GM21390 (cell line): ENCODE results near the gene SELENOO.

ENCODE experiments used
- ATAC-seq: cut with Tn5 transposase; IDR thresholded peaks from one replicate; pipeline ENCODE4 v1.9.1; 2021; ENCODE audit not compliant: unreplicated experiment

The SELENOO gene

DNA sequence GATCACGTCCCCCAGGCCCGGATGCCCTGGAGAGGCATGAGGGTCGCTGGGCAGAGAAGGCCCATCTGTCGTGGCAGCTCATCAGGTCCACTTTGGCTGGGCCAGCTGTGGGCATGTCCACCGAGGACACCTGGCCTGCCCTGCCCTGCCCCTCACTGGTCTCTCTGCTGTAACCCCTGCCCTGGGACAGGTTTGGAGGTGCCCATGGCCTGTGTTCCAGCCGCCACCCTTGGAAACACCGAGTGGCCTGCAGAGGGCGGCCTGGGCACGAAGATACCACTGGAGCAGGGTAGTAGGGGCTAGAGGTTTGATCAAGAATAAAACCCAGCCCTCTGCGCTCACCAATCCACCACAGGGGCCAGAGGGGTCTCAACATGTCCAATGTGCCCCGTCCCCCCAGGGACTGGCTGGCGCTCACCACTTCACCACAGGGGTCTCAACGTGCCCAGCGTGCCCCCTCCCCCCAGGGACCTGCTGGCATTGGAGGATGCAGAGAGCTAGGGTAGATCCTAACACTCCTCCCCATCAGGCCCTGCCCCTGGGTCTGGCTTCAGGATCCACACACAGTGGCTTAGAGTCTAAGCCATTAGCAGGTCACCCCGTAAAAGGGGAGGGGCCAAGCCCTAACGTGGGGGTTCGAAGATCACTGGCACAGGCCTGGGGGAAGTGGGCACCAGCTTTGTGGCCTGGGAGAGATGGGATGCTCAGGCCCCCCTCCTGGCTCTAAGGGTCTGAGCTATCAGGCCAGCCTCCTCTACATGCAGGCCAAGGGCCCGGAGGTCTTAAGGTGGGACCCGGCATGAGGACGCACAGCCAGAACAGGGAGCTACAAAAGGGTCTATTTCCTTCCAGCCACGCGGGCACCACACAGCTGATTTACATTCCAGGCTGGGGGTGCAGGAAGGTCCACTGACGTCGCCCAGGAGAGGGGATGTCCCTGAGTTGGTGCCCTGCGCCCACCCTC, 51.6 kb downstream of the SELENOO start:
- ATAC-seq: no peak

DNA sequence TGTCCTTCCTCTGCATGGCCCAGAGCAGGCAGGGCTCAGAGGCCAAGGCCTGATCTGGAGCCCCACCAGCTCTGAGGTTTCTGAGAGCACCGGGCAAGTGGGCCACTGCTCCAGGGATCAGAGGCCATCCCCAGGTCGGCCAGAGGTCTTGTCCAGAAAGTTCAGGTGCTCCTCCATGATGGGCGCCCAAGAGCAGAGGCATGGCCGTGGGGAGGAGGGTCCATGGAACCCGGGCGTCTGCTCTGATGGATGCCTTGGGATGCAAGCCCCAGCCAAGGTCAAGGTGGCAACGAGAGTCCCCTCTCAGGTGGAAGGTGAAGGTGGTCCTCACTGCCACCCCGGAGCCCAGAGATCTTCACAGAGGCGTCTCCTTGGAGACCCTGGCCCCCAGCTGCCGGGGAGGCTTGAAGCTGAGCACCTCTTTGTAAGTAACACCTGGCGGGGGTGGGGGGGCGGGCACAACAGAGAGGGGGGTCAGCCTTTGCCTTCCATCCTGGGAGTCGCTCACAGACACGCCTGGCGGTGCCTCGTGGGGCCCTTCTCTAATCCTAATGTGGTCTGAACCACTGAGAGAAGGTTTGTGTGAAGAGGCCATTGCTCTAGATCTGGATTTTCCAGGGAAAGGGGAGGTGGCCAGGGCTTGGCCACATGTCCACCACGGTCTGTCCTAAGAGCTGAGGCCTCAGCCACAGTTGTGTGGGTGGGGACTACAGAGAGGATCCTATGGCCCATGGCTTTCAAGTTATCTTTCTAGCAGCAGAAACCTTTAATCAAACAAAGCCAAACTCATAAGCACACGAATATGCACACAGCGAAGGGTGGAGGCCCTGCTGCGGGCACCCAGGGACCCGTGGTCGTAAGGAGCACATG, 52.5 kb downstream of the SELENOO start:
- no peak for ATAC-seq

DNA sequence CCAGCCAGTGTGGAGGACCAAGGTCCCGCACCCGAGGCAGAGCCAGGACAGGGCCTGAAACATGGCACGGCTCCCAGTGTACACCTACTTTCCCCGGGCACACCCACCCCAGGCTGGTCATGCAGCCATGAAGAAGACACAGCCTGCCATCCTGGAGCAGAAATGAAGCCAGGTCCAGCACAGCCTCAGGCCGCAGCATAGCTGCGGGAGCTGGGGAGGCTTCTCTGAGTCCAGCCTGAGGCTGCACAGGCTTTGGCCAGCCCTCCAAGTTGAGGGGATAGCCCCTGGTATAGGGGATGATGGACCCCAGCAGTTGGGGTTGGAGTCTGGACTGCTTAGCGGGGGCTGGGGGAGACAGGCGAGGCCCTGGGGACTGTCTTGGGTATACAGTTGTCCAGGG, 53.1 kb downstream of the SELENOO start:
- no peak for ATAC-seq

GRCh38 chr22:50255099-50255498, 54.3 kb downstream of the SELENOO start:
- ATAC-seq: no peak

- no peak for ATAC-seq
Observed at GRCh38 chr22:50255607-50256006, 54.8 kb downstream of the SELENOO start.

DNA sequence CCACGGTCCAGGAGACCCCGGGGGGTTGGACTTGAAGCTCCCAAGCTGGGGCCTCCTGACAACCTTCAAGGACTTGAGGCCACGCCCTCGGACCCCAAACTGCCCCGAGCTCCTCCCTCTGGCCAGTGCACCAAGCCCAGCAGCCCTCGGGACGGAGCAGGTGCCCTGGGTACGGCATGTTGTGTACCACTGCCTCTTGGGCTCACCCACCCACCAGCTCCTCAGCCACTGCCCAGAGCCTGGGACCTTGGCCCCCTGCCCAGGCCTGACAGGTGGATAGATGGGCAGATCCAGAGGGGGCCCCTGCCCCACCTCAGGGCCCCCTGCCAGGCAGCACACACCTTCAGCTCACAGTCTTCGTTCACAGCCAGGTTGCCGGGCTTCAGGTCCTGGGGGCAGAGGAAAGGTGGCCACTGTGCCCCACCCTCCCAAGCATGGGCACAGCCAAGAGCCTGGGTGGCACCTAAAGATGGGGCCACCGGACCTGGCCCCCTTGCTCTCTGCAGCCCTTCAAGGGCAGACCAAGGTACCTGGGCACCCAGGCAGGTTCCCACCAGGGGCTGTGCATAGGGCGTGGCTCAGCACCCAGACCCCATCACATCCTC, 55.5 kb downstream of the SELENOO start:
- no peak for ATAC-seq

DNA sequence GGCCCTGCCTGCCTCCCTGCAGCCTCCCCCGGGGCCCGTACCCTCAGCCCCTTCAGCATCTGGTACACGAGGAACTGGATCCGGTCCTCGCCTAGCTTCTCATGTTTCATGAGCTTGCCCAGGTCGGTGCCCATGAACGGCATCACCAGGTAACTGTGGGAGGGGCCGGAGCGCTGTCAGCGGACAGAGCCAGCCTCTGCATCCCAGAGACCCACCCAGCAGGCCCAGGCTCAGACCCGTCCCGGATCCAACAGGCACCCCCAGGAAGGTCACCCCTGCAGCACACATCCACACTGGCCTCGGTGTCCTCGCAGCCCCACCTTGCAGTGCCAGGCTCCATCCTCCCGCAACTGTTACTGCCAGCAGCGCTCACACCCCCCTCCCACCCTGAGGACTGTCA, 56.2 kb downstream of the SELENOO start:
- ATAC-seq: no peak

DNA sequence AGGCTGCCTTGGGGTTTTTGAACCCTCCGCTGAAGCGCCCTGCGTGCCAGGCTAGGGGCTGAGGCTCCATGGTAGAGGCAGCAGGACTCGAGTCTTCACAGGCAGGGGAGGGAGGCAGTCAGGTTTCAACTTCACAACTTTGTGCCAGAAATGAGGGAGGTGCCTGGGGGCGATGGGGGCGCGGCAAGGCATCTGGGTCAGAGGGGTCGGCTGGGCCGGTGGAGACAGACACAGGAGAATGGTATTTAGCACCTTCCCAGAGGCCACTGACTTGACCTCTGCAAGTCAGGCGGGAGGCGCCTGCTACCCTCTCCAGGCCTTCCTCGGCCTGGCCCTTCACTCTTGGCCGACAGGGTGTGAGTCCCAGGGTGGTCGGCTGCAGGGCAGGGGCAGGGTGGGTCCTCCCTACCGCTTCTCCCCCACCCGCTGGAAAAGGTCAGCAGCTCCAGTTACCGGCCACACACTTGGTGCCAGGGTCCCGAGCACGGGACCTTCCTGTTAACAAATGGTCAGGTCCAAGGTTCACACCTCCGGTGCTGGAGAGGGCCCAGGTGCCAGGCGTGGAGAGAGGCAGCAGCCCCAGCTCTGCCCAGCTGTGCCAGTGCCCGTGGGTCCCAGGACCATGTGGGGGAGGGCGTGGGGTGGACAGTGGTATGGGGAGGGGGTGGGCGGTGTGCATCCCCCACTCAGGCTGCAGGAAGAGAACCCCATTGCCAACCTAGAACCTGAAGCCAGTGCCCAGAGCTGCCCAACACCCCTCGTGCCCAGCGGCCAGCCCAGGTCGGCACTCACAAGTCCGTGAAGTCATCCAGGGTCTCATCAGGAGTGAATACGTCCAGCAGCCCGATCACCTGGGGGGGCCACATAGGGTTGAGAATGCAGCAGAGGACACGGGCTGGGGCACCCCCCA, 56.9 kb downstream of the SELENOO start:
- no peak for ATAC-seq

- ATAC-seq: no peak
Observed at GRCh38 chr22:50258361-50259292, 57.8 kb downstream of the SELENOO start.

DNA sequence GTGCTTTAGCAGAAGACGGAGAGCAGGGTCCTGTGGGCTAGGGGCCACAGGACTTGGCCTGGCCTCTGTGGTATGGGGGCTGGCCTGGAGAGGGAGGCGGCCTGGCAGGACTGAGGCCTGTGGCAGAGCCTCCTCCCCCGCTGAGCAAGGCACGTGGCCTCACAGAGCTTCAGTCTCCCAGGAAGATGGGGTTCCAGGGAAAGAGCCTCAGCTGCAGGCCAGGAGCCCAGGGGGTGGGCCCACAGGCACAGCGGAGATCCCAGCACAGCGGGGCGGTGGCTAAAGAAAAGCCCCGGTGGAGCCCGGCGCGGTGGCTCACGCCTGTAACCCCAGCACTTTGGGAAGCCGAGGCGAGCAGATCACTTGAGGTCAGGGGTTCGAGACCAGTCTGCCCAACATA, 58.5 kb downstream of the SELENOO start:
- no peak for ATAC-seq

DNA sequence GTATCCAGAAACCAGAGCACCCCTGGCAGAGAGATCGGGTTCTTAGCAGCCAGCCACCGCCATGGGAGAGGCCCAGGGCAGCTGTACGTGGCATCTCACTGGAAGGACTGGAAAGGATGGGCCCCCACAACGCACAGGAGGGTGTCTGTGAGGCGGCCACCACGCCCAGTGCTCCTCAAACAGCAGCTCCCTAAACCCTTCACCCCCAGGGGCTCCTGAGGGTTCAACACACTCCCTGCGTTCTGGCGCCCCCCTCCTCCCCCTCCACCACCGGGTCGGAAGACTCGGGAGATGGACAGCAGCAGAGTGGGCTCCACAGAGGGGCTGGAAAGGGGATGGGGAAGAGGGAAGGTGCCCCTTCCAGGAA, 59.6 kb downstream of the SELENOO start:
- ATAC-seq: no peak

DNA sequence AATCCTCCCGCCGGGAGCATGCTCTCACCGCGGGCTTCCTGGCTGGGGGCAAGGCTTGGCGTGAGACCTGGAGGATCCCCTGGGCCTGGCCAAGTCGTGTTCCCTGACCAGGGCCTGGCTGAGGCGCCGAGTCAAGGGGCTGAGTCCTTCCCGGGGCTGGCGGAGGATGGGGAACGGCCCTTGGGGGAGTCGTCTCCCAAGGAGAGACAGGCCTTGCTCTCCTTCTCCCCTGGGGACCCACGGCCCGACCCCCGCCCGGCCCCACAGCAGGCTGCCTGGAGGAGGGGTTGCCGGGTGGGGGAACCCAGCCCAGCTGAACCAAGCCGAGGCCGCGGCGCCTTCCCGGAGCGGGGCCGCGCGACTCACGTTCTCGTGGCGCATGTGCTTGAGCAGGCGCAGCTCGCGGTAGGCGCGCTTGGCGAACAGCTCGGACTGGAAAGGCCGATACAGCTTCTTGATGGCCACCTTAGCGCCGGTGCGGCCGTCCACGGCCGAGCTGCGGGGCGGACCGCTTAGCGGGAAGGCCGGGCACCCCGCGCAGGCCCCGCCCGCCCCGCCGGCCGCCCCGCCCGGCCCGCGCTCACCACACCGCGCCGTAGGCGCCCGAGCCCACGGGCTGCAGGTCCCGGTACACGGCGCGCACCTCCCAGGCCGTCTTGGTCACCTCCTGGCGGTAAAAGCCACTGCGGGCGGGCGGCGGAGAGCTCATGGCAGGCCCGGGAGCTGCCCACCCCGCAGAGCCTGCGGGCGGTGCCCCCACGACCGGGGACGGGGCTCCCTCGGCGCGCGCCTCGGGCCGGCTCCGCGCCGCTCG, 60.2 kb downstream of the SELENOO start:
- ATAC-seq: no peak

DNA sequence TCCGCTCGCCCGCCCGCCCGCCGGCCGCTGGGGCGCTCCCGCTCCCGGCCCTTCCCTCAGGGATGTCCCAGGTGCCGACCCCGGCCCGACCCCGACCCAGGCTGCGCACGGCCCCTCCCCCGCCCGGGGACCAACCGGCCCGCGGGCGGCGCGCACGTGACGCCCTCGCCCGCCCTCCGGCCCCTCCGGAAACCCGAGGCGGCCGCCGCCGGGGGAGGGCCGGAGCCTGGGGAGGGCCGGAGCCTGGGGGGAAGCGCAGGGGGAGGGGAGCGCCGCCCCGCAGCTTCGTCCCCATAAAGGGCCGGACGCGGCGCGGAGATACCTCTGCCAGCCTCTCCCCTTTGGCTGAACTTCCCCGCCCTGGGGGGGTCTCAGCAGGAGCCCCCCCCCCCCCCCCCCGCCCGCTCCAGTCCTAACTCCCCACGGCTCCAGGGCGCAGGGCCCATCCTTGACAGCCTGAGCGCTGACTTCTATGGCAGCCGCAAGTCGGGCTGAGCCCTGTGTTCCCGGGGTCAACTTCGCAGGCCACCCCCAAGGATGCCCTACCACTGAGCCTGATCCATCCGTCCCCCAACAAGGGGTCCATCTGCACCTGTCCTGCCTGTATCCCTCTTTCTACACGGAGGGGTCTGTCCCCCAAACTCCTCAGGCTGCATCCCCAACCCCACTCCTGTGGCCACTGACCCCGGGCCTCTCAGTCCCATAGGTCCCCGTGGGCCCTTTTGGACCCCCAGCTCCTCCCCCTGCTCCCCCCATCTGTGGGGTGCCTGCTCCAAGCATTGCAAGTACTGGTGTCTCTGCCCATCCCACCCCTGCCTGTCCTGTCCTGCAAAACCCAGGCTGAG, 61.0 kb downstream of the SELENOO start, which contains the start of gene MAPK12:
Gene MAPK12, minus strand, starts transcription at position 69 of the 845 bp plus-strand sequence. CDS start 174 bp downstream, outside the sequence.
- ATAC-seq: no peak

DNA sequence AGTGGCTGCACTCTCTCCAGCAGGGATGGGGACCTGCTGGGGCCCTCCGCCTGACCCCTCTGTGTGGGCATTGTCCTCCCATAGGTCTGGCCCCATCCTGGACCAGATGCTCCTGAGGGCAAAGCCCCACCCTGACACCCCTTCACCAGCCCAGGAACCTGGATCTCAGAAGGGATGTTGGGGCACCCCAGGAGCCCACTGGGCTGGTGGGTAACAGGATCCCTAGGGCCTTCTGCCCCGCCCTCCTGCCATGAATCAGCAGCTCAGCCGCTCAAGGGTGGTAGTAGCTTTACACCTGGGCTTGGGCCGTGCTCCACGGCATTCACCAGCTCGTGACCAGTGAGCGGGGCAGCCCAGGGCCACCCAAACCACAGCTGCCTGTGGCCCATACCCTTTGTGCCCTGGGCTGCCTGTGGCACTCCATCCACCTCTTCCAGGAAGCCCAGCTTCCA, 61.7 kb downstream of the SELENOO start:
- ATAC-seq: no peak

DNA sequence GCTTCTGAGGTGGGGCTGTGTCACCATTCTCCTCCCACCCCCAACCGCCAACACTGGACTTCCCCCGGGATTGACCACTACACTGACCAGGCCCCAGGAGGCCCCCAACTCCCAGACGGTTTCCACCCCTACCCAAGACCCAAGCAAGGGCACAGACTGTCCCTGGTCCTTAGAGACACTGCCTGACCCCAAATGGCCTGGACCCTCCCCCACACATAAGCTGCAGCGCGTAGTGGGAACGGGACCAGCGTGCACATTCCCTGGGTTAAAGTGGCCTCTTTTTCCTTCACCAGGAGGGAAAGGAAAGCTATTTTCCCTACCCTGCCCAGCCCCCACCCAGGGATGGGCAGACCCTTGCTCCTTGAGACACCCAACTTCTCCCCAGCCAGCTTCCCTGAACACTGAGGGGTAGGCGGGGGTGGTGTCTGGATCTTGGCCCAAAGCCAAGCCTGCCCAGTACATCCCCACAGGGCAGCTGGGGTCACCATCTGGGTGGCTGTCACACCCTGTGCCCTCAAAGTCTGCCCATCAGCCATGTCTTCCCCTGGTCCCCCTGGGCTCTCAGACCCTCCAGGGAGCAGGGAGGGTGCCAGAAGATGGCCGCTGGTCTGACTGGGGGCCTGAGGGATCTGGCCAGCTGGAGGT, 62.3 kb downstream of the SELENOO start:
- ATAC-seq: no peak

DNA sequence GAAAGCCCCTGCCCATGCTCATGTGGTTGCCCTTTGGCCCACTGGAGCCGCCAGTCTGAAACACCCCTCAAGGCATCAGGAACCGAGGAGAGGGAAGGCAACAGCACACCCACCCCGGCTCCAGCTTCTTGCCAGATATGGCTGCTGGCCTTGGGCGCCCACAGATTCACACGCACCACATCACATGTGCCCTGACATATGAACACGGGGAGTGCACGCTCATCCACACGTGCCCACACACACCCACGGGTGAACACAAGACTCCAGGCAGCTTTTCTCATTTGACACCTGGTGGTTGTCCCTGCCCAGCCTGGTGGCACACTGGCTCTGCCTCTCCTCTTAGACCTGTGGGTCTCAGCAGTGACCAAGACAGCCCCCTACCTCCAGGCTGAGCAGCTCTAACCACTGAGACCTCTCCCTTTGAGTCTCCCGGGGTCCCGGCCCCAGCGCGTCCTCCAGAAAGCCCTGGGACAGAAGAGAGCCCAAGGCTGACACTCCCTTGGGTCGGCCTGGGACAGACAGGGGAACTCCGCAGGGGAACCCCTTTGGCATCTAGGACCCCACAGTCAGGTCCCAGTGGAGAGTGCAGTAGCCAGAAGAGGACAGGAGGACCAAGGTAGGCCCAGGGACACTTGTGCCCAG, 63.4 kb downstream of the SELENOO start:
- ATAC-seq: no peak
